Measurements from ENCODE around the gene ITSN1. TPM values are rescaled to one million over a fixed set of nuclear protein-coding genes. Genes with fewer than 3 reads are reported as not detected.
"Not testable (repeated sequence)": the region's sequence is repeated elsewhere in the genome, so short reads cannot be mapped to it uniquely, and the experiment has no call there.

ITSN1 gene
- total RNA-seq, 1 donor from 2014 or later: 73.8 TPM

DNA sequence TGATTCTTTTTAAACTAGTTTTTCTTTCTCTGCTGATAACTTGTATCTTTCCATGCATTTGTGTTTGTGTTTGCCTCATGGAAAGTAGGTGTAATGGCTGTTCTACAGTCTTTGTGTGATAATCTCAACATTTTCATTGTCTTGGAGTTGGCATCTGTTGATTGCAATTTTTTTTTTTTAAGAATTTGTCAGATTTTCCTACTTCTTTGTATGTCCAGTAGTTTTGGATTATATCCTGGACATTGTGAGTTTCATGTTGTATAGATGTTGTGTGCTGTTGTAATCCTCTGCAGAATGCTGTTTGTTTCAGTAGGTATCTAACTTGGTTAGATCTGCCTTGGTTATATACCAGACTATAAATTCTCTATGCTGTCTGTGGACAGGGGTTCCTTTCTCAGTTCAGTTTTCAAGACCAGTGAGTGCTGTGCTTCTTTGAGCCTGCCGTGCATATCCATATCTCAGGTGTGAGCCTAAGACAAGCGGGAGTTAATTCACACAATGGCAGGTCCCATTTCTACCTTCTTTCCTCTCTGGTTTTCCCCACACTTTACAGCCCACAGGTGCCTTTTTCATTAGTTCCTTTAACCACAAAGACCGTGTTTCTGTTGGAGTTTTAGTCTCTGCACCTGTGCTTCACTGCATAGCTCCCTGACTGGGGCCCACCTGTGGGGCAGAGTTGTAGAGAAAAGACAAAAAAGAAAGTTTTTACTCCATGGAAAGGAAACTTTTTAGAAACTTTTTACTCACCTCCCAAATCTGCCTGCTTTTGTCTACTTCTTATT, 69.9 kb downstream of the ITSN1 start:
- FAIRE-seq: no peak
- DNase-seq (ENCODE audit: low spot score in 2 of 2): no peak

DNA sequence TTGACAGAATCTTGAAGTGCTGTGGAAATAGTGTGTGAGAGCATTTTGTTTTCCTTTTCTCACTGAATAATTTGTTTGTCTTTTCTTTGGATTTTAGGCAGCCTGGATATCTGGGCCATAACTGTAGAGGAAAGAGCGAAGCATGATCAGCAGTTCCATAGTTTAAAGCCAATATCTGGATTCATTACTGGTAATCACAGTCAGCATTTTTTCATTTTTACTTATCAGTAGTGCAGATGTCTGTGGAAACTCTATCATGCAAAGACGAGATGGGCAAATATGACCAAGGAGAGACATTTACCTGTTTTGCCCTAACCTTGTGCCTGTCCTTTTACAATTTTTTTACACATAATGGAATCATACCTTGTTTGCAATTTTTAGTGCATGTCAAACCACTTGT, 78.8 kb downstream of the ITSN1 start:
- no peak for FAIRE-seq

DNA sequence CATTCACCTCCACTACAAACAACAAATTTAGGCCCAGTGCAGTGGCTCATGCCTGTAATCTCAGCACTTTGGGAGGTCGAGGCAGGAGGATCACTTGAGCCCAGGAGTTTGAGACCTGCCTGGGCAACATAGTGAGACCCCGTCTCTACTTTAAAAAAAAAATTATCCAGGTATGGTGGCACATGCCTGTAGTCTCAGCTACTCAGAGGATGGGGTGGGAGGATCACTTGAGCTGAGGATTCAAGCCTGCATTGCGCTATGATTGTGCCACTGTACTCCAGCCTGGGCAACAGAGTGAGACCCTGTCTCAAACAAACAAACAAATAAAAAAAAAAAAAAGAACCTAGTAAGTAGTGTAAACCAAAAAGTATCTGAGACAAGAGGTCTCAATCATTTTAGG, 86.8 kb downstream of the ITSN1 start:
- not testable (repeated sequence) for FAIRE-seq

More for the DNA sequence above, 78.8 kb downstream of the ITSN1 start:
- DNase-seq (ENCODE audit: low spot score in 2 of 2): no peak

DNA sequence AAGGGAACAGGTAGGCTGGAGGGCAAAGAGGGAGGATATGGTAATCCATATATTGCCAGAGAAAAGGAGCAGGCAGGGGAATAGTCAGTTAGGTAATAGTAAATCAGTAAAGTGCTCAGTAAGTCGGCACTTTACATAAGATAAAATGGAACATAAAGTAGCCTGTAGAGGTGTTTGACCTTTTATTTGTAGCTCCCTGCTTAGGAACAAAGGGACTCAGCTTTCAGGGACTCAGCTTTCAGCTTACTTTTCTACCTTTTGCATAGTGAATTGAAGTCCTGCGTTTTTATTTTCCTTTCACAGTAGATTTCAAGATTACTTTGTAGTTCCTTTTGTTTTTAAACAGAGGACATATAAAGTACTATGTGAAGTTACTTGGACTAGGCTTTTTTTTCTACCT, 87.3 kb downstream of the ITSN1 start:
- FAIRE-seq (no peak), DNase-seq (ENCODE audit: low spot score in 2 of 2) (no peak)

More for the DNA sequence above, 86.8 kb downstream of the ITSN1 start:
- DNase-seq (ENCODE audit: low spot score in 2 of 2): not testable (repeated sequence)

DNA sequence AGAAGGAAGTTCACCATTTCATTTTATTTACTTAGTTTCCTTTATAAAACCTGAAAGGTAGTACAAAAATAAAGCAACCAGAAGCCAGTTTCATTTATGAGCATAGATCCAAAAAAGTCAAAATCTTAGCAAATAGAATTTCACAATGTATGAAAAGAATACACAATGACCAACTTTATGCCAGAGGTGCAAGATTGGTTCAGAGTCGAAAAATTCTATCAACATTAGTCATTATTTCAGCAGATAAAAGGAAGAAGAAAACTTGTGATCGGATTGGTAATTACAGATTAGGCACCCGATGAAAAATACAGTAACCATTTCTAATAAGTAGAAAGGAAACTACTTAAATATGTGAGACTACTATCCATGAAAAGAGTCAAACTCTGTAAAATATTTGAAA, 89.1 kb downstream of the ITSN1 start:
- FAIRE-seq (no peak), DNase-seq (ENCODE audit: low spot score in 2 of 2) (no peak)

DNA sequence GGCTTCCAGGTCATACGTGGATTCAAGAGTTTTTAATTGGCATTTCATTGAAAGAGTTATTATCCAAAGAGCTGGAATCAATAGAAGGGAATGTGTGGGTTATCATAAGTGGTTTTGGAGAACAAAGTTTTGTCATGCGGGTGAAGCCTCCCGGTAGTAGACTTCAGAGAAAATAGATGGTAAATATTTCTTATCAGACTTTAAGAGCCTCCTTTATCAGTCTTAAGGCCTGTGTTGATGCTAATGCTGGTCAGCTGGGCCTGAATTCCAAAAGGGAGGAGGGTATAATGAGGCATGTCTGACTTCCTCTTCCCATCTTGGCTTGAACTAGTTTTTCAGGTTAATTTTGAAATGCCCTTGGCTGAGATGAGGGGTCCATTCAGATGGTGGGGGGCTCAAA, 89.7 kb downstream of the ITSN1 start:
- FAIRE-seq: no peak
- no peak for DNase-seq (ENCODE audit: low spot score in 2 of 2)

DNA sequence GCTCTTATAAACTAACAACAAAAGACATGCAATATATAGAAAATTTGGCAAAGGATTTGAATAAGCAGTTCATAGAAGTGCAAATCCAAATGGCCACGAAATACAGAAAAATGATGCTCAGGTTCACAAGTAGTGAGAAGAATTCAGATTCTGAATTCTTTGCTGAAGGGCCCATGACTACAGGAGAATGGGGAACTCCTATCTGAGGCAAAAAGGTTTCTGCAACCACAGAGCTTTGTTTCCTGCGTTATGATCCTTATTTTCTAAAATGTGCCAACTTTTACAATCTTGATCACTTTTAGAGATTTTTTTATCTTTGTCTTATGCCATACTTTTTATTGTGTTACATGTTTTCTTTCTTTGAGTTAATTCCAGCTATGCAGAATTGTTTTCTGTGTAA, 91.3 kb downstream of the ITSN1 start:
- no peak for DNase-seq (ENCODE audit: low spot score in 2 of 2)
- FAIRE-seq: no peak

DNA sequence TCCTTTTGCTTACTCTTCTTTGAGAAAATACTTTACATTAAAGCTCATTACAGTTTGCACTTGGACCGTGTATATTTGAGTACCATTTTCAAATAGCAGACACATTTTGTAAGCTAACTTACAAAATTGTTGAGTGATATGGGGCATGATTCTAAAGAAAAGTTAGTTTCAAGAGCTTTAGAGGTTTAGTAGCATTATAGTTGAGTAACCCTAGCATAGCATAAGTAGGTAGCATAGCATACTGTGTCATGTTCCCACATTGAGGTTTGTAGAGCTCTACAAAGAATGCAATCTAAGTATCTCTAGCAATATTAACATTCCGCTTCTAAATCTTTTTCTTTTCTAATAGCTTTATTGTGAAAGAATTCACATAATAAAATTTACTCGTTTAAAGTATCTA, 92.0 kb downstream of the ITSN1 start:
- no peak for FAIRE-seq

DNA sequence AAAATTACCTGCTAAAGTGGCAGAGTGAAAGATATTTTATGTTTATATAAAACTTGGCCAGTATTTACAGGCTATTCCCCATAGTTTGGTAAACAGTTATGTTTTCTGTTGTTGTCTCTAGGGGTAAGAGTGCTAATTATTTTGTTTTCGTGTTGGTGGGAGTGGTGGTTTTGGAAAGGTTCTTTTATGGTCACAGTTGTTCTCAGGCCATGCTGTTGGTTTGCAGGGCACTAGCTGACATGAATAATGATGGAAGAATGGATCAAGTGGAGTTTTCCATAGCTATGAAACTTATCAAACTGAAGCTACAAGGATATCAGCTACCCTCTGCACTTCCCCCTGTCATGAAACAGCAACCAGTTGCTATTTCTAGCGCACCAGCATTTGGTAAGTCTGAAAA, 92.5 kb downstream of the ITSN1 start:
- FAIRE-seq: no peak
- no peak for DNase-seq (ENCODE audit: low spot score in 2 of 2)

More for the DNA sequence above, 92.0 kb downstream of the ITSN1 start:
- DNase-seq (ENCODE audit: low spot score in 2 of 2): no peak

DNA sequence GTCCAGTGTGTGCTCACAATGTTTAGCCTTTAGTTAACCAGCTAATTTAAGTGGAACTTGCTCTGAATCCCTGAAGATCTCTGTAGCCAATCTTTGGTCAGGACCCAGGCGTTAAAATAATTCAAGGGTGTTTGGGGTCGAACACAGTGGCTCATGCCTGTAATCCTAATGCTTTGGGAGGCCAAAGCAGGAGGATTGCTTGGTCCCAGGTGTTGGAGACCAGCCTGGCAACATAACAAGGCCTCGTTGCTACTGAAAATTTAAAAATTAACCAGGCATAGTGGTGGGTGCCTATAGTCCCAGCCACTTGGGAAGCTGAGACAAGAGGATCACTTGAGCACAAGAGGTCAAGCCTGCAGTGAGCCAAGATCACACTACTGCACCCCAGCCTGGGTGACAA, 94.3 kb downstream of the ITSN1 start:
- DNase-seq (ENCODE audit: low spot score in 2 of 2): no peak
- no peak for FAIRE-seq

DNA sequence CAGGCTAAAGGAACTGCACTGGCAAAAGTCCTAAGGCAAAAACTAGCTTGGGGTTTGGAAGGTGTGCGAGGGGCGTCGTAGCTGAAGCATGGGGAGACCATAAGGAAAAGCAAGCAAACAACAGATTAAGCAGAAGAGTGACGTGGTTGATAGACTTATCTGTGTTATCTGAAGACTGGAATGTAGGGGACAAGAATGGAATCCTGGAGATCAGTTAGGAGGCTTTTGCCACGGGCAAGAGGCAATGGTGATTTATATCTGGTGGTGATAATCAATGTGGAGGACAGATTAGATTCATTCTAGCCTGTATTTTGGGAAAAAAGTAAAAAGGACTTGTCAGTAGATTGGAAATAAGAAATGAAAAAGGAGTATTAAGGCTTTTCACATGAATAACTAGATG, 97.4 kb downstream of the ITSN1 start:
- no peak for FAIRE-seq
- no peak for DNase-seq (ENCODE audit: low spot score in 2 of 2)

DNA sequence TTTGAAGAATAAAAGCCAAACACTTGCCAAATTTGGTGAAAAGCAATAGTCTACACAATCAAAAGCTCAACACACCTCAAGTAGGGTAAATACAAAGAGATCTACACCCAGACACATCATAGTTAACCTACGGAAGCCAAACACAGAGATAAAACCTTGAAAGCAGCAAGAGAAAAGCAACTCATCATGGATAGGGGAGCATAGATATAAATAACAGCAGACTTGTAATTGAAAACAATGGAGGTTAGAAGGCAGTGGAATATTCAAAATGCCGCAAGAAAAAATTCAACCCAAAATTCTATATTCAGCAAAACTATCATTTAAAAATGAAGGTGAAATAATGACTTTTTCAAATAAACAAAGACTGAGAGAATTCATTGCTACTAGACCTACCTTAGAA, 105.1 kb downstream of the ITSN1 start:
- DNase-seq (ENCODE audit: low spot score in 2 of 2): no peak

DNA sequence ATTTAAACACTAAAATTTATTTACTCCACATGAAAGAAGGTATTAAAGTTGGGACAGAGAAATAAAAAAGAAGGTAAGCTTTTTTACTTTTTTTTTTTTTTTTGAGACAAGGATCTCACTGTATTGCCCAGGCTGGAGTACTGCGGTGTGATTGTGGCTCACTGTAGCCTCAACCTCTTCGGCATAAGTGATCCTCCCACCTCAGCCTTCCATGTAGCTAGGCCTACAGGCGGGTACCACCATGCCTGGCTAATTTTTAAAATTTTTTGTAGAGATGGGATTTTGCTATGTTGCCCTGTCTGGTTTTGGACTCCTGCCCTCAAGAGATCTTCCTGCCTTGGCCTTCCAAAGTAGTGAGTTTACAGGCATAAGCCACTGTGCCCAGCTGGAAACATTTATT, 106.6 kb downstream of the ITSN1 start:
- FAIRE-seq (no peak), DNase-seq (ENCODE audit: low spot score in 2 of 2) (no peak)

More for the DNA sequence above, 105.1 kb downstream of the ITSN1 start:
- FAIRE-seq: no peak

DNA sequence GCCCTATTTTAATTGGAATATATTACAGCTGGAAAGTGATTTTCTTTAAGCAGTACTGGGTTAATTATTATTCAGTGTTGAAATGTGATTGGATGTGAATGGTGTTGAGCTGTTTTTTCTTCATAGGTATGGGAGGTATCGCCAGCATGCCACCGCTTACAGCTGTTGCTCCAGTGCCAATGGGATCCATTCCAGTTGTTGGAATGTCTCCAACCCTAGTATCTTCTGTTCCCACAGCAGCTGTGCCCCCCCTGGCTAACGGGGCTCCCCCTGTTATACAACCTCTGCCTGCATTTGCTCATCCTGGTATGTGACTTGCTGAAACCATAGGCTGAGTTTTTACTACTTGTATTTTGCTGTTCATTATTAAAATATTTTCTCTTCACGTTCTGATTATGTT, 107.7 kb downstream of the ITSN1 start:
- no peak for FAIRE-seq
- no peak for DNase-seq (ENCODE audit: low spot score in 2 of 2)

DNA sequence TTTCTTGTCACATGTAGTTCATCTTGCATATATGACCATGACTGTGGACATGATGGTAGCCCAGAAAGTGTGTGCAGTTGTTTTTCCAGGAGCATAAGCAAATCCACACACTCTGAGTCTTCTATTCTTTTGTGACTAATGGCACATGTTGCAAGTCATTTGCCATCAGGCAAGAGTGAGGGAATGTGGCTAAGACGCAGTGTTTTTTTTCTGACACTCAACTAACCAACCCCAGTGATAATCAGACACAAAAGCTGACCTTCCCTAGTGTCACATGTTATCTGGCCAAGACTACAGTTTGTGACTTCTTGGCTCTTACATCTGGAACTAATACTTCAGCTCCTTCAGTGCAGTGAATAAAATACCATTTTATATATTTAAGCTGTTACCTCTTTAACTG, 108.8 kb downstream of the ITSN1 start:
- FAIRE-seq (no peak), DNase-seq (ENCODE audit: low spot score in 2 of 2) (no peak)

DNA sequence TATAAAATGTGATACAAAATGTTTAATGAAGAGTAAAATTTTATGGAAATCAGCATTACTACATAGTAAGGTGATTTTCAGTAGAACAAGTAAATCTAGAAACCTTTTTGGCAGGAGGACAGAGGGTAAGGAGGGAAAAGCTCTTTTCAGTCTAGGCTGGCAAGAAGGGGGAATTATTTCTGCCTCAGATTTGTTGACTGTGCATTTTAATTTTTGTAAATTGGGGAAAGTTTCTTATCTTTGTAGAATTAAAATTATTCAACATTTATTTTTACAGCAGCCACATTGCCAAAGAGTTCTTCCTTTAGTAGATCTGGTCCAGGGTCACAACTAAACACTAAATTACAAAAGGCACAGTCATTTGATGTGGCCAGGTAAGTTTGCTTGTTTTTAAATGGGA, 109.2 kb downstream of the ITSN1 start:
- FAIRE-seq: no peak

DNA sequence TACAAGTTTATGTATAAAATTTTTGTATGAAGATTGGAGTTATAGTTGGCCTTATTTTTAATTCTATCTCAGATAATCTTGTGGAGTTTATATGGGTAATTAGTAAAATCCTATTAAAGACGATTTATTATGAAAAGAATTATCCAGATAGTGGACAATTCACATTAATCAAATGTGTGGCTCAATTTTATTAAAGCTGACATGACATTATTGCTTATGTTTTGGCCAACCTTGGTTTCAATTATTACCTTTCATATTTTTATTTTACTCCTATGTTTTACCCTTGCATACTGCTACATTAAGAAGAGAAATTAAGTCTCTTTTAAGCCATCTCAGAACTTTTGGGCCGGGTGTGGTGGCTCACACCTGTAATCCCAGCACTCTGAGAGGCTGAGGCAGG, 110.0 kb downstream of the ITSN1 start:
- no peak for FAIRE-seq
- no peak for DNase-seq (ENCODE audit: low spot score in 2 of 2)

More for the DNA sequence above, 109.2 kb downstream of the ITSN1 start:
- DNase-seq (ENCODE audit: low spot score in 2 of 2): no peak

DNA sequence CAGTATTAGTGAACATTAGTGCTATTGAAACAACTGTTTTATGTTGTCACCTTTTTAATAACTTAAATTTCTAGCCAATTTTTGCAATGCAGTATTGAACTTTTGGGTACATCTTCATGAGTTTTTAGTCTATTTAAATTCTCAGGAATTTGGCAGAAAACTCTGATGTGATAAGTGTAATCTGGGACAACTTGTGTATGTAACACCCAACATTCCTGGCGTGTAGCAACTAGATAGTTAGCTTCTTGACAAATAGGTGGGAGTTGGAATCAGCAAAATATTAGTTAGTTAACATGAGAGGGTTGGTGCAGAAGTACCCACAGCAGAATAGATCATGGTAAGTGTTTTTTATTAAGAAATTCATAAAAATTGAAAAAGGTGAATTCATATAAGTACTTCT, 111.6 kb downstream of the ITSN1 start:
- no peak for DNase-seq (ENCODE audit: low spot score in 2 of 2)
- no peak for FAIRE-seq

DNA sequence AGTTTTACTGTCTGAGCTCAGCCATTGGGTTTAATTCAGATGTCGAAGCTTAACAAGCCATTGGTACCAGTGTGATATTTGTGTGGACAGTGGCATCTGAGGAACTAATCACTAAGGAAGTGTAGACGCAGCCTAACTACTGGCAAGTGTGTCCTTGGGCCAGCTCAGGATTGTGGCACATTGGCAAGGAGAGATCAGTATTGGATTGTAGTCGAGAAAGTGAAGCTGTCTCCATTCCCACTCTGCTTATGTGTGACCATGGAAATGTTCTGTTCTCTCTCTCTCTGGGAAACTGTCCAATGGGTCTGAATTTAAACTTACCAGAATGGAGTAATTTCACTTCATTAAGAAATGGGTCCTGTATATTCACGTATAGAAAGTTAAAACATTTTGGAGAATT, 112.2 kb downstream of the ITSN1 start:
- FAIRE-seq: no peak
- DNase-seq (ENCODE audit: low spot score in 2 of 2): no peak

DNA sequence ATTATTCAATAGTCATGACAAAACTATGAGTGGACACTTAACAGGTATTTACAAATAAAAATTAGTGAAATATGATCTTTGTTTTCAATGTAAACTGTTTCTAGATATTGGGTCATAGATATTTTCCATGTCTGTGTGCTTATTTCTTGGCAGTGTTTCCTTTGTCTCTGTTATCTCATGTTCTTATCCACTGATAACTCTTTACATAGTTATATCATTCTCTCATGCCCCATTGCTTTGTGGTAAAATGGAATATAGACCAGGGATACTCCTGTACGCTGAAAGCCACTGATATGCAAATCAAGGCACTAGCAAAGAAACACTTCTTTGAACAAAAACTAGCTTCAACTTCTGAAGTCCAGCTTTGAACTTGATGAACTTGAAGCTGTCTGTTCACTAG, 113.1 kb downstream of the ITSN1 start:
- DNase-seq (ENCODE audit: low spot score in 2 of 2) (no peak), FAIRE-seq (no peak)

DNA sequence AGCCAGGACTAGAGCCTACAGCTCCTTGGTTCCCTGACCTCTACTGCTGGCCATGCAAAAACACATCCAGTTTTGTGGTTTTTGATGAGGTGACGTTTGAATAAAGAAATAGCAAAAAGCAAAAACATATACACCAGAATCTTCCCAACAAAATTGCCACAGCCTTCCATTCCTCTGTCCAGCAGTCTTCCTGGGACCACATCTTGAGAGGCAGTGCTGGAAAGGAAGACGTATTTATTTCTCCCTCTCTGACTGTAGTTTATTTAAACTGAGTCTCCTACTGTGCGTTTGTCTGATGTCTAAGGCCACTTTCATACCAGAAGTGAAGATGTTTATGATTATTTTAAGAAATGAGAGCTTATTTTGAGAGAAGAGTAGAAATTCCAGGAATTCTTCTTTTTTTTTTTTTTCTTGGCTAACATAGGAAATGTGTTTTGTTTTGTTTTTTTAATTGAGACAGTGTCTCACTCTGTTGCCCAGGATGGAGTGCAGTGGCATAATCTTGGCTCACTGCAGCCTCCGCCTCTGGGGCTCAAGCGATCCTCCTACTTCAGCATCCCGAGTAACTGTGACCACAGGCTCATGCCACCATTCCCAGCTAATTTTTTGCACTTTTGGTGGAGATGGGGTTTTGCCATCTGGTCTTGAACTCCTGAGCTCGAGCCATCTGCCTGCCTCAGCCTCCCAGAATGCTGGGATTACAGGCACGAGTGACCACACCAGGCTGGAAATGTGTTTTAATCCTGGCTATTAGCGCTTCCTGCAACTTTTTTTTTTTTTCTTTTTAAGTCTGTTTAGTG, 118.5 kb downstream of the ITSN1 start:
- DNase-seq (ENCODE audit: low spot score in 2 of 2): no peak
- no peak for FAIRE-seq
